PC-9 (cell line): ENCODE data around the gene MCM3.

ENCODE experiments used
- CTCF ChIP-seq: fragments of 200-600 bp; sonication (generic); conservative IDR thresholded peaks from 2 replicates; pipeline ENCODE4 v1.6.1; 2017; ENCODE audit warnings: mixed run types, antibody characterized with exemption, mild to moderate bottlenecking, moderate library complexity
- EZH2 ChIP-seq: fragments of 200-600 bp; sonication (generic); IDR thresholded peaks from 2 replicates; pipeline ENCODE4 v1.8.0; 2017; ENCODE audit warnings: antibody characterized with exemption, low read depth

GRCh38 chr6:52243282-52243893, 41.2 kb downstream of the MCM3 start:
- TF ChIP-seq CTCF (no peak), EZH2 (no peak)
